GM18868 (cell line): ENCODE results near the gene ZSCAN18.
"Not testable (repeated sequence)": the region's sequence is repeated elsewhere in the genome, so short reads cannot be mapped to it uniquely, and the experiment has no call there.

Experiments
- ATAC-seq: cut with Tn5 transposase; IDR thresholded peaks from one replicate; pipeline ENCODE4 v1.9.1; 2021; ENCODE audit warnings: mild to moderate bottlenecking, moderate library complexity; ENCODE audit not compliant: unreplicated experiment

ZSCAN18 gene

GRCh38 chr19:58097781-58098681 lies at the start of gene ZSCAN18:
ZSCAN18 (minus strand) TSS chr19:58098231; CDS start chr19:58090267, 7,964 bp downstream.
- ATAC-seq, result peak; percentile 95

GRCh38 chr19:58147475-58147874 lies 49.4 kb upstream of the ZSCAN18 start:
- not testable (repeated sequence) for ATAC-seq

- no peak for ATAC-seq
Measured at GRCh38 chr19:58145849-58146248, 47.8 kb upstream of the ZSCAN18 start.

- ATAC-seq, result no peak
Measured at GRCh38 chr19:58134244-58134643, 36.2 kb upstream of the ZSCAN18 start.

- ATAC-seq, result no peak
Measured at GRCh38 chr19:58129284-58129683, 31.3 kb upstream of the ZSCAN18 start.

- no peak for ATAC-seq
Measured at GRCh38 chr19:58128041-58128685, 30.1 kb upstream of the ZSCAN18 start.

- ATAC-seq, result no peak
Measured at GRCh38 chr19:58123354-58123753, 25.3 kb upstream of the ZSCAN18 start.

- no peak for ATAC-seq
Measured at GRCh38 chr19:58118979-58119733, 21.1 kb upstream of the ZSCAN18 start.

GRCh38 chr19:58117841-58118575 lies 20.0 kb upstream of the ZSCAN18 start:
- ATAC-seq, result no peak

GRCh38 chr19:58108546-58108817 lies 10.5 kb upstream of the ZSCAN18 start:
- ATAC-seq, result no peak

GRCh38 chr19:58107778-58108545 lies 9.9 kb upstream of the ZSCAN18 start:
- ATAC-seq, result no peak

- no peak for ATAC-seq
Measured at GRCh38 chr19:58098682-58098998, 609 bp upstream of the ZSCAN18 start.

GRCh38 chr19:58097349-58097748 lies 682 bp downstream of the ZSCAN18 start:
- ATAC-seq, result no peak

GRCh38 chr19:58096884-58097283 lies 1.1 kb downstream of the ZSCAN18 start:
- no peak for ATAC-seq

GRCh38 chr19:58095328-58095727 lies 2.7 kb downstream of the ZSCAN18 start:
- ATAC-seq, result no peak

- no peak for ATAC-seq
Measured at GRCh38 chr19:58093071-58093470, 5.0 kb downstream of the ZSCAN18 start.

GRCh38 chr19:58091251-58091995 lies 6.6 kb downstream of the ZSCAN18 start:
- no peak for ATAC-seq

GRCh38 chr19:58089846-58090245 lies 8.2 kb downstream of the ZSCAN18 start:
- no peak for ATAC-seq

- no peak for ATAC-seq
Measured at GRCh38 chr19:58088521-58089052, 9.4 kb downstream of the ZSCAN18 start.
